GM18508 (cell line): ENCODE measurements around the gene TUBA8.
"Not testable (repeated sequence)": the region's sequence is repeated elsewhere in the genome, so short reads cannot be mapped to it uniquely, and the experiment has no call there.

Experiments
- ATAC-seq: cut with Tn5 transposase; IDR thresholded peaks from one replicate; pipeline ENCODE4 v1.9.1; 2021; ENCODE audit warnings: moderate number of reproducible peaks; ENCODE audit not compliant: insufficient read depth, unreplicated experiment

The TUBA8 gene

GRCh38 chr22:18121954-18122554 is 11.4 kb downstream of the TUBA8 start:
- no peak for ATAC-seq

- not testable (repeated sequence) for ATAC-seq
These were observed 12.9 kb downstream of the TUBA8 start for GRCh38 chr22:18123476-18124025.

DNA sequence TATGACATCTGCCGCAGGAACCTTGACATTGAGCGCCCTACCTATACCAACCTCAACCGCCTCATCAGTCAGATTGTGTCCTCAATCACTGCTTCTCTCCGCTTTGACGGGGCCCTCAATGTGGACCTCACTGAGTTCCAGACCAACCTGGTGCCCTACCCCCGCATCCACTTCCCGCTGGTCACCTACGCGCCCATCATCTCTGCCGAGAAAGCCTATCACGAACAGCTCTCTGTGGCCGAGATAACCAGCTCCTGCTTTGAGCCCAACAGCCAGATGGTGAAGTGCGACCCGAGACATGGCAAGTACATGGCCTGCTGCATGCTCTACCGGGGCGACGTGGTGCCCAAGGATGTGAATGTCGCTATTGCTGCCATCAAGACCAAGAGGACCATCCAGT is 16.0 kb downstream of the TUBA8 start:
- no peak for ATAC-seq

- no peak for ATAC-seq
These were observed 19.4 kb downstream of the TUBA8 start for GRCh38 chr22:18130018-18130417.

DNA sequence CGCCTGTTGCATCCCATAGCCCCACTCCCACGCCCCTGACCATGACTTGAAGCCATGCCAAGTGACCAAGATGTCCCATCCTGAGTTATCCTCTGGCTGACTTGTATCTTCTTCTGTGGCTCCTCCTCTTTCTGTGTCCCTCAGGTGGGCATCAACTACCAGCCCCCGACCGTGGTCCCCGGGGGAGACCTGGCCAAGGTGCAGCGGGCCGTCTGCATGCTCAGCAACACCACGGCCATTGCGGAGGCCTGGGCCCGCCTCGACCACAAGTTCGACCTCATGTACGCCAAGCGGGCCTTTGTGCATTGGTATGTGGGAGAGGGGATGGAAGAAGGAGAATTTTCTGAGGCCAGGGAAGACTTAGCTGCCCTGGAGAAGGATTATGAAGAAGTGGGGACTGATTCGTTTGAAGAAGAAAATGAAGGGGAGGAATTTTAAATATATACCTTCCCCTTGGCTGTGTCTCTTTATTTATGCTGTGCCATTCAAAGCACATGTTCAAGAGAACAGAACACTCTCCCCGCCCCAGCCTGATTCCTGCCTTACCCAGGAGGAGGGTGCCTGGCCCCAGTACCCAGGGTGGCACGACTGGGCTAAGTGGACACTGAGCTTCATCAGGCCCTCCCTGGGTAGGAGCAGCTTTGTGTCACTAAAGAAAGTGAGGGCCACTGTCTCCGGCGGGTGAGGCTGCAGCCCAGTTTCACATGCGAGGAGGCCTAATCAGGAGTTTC is 20.3 kb downstream of the TUBA8 start:
- ATAC-seq = no peak

DNA sequence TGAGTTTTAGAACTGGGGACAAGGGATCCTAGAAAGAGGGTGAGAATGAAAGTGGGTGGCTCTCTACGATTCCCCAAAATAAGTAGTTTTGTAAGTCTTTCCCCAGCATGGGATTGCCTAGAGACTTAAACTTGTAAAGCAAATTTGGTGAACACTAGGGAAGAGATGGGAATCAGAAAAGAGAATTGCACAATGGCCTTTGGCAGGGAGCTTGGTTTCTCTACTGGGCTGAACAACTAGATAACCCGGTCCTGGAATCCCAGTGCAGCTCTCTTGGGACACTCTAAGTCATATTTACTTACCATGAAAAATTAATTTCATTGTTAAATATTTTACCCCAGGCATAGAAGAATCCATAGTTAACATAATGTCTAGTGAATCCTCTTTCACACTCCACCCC is 22.8 kb downstream of the TUBA8 start:
- no peak for ATAC-seq

GRCh38 chr22:18136563-18137320 is 26.1 kb downstream of the TUBA8 start:
- ATAC-seq = no peak

- not testable (repeated sequence) for ATAC-seq
These were observed 30.4 kb downstream of the TUBA8 start for GRCh38 chr22:18141004-18141403.

GRCh38 chr22:18144105-18144504 is 33.5 kb downstream of the TUBA8 start:
- ATAC-seq = no peak

- no peak for ATAC-seq
These were observed 35.2 kb downstream of the TUBA8 start for GRCh38 chr22:18145676-18146388.

DNA sequence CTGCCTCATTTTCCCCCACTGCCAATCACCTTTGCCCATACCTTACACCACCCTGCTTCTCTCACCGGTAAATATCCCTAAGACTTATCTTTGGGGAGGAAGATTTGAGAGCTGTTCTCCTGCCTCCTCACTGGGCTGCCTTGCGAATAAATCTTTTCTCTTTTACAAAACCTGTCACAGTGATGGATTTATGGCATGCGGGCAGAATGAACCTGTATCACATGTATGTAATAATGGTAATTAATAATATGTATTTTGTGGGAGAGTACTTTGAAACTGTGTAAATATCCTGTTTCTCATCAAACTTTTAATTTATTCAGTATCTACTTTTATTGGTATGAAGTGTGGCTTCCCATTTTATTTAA is 35.8 kb downstream of the TUBA8 start:
- ATAC-seq = no peak

DNA sequence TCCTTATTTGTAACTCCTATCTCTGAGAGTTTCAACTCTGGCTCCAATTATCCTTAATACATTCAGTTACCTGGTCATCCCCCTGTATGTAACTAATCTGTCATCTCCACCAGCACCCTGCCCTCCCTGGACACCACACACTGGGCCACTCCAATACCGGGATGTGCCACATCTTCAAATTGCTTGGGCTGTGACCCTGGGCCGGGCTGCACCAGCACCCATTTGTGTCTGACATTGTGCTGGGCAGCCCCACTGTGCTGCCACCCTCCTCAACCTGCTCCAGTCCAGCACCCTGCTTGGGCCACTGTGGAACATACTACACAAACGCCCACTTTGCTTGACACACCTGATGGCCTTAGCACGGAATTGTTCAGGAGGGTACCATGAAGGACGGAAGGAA is 37.2 kb downstream of the TUBA8 start:
- ATAC-seq = no peak

DNA sequence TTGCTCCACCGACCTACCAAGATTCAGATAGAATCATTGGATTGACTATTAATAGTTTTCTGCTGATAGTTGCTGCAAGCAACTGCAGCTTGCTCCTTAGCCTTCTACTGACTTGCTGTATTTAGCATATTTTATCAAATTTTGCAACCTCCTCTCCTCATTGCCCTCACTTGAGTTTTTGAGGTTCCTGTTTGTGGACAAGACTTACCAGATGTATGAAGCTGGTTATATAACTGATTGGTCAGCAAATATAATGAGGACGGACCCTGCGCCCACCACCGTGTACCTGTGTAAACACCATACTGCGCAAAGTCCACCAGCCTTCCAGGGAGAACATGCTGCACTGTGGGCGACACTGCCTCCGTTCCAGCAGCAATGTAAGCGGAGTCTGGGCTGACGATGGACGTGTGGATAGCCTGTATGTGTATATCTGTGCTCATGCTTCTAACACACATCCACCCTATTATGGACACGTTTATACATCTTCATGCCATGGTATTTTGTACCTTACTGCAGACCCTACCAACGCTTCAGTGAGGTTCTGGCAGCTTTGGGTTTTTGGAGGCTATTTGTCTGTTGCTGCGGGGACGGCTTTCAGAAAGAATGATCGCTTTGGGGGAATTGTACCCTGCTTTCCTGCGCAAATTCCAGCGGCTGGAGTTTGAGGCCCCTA is 37.8 kb downstream of the TUBA8 start:
- no peak for ATAC-seq

DNA sequence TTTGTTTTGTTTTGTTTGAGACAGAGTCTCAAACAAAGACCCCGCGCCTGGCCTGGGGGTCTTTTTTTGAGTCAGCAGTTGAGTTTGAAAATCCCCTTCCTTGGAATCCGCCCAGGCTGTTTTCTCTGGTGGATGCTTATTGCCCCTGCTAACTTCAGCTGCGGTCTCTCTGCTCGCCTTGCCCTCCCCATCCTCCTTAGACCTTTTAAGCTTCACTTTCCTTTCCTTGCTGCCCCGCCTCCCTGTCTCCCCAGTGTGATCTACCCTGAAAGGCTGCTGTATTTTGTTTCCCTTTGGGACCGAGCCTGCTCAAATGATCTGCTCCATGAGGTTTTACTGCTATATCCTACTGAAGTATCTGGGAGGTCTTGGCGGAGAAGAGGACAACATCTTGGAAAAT is 41.9 kb downstream of the TUBA8 start:
- ATAC-seq = no peak

GRCh38 chr22:18154821-18155390 is 44.3 kb downstream of the TUBA8 start:
- no peak for ATAC-seq

GRCh38 chr22:18155546-18155945 is 44.9 kb downstream of the TUBA8 start:
- not testable (repeated sequence) for ATAC-seq

DNA sequence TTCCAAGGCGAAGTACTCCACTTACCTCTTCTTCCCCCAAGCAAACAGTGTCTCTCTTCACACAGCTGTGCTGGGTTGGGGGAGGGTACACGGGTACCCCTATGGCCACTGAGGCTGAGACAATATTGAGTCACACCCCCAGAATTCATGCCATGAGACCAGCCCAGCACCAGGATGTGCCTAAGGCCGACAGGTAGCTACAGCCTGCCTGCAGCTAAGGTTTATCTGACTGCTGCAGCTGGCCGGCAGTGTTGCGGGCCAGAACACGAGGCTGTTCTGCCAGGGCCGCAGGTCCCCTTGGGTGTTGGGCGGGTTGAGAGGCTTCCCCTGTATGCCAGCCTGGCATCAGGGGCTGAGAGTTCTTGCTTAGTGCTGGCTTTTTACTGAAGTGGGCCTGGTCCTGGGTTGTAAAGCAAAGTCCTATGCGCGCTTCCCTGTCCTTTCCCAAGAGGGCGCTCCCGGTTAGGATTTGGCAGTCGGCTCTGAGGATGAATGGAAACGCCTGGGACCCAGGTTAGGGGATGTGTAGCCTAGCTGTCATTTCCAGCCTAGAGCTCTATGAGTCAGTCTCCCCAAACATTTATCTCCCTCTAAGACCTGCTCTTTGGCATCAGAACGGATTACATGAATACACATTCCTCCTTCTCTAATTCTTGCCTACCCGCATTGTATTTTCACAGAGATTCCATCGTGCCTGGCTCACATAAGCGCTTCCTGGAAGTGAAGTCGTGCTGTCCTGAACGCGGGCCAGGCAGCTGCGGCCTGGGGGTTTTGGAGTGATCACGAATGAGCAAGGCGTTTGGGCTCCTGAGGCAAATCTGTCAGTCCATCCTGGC is 46.5 kb downstream of the TUBA8 start:
- ATAC-seq = no peak

DNA sequence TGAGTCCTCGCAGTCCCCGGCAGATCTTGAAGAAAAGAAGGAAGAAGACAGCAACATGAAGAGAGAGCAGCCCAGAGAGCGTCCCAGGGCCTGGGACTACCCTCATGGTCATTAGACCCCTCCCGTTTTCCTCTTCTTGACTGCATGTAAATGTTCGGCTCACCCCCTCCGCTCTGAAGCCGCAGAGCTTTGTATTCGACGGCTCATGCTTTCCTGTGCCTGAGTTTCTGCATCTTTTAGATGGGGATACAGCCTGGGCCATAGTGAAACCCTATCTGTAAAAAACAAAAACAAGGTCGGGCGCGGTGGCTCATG is 47.1 kb downstream of the TUBA8 start:
- no peak for ATAC-seq

- not testable (repeated sequence) for ATAC-seq
These were observed 50.0 kb downstream of the TUBA8 start for GRCh38 chr22:18160641-18161040.
